Activated CD8-positive, alpha-beta T cell treated with anti-CD3 and anti-CD28 coated beads for 36 hours (primary cell): ENCODE results near the gene GPR55. TPM values are rescaled to one million over a fixed set of nuclear protein-coding genes. Genes with fewer than 3 reads are reported as not detected.

Source experiments
- ATAC-seq: fragments of 200-7000 bp; cut with Tn5 transposase; one replicate; pipeline ENCODE4 v1.10.0; 2021; ENCODE audit warnings: mild to moderate bottlenecking, moderate library complexity
- CTCF ChIA-PET: fragments of 350-600 bp; sonication (Branson Sonifier 250); formaldehyde crosslinking; loops from one replicate; lab custom pipeline; 2021; ENCODE audit warnings: antibody characterized with exemption; lab: Charles Lee
- POLR2A ChIA-PET: fragments of 350-600 bp; sonication (Branson Sonifier 250); formaldehyde crosslinking; loops from one replicate; lab custom pipeline; 2021; ENCODE audit warnings: antibody characterized with exemption; lab: Charles Lee
- DNase-seq: peaks from one replicate; pipeline ENCODE4 v3.0.0-alpha.2; 2020
- H3K27ac Mint-ChIP-seq: one replicate; pipeline ENCODE4 v1.8.0; 2021; ENCODE audit warnings: mild to moderate bottlenecking, mixed read lengths
- H3K27me3 Mint-ChIP-seq: one replicate; pipeline ENCODE4 v1.8.0; 2021; ENCODE audit warnings: mixed read lengths
- H3K36me3 Mint-ChIP-seq: one replicate; pipeline ENCODE4 v1.8.0; 2021; ENCODE audit warnings: low read depth, mixed read lengths
- H3K4me1 Mint-ChIP-seq: one replicate; pipeline ENCODE4 v1.8.0; 2021; ENCODE audit warnings: low read depth, mixed read lengths
- H3K4me3 Mint-ChIP-seq: one replicate; pipeline ENCODE4 v1.8.0; 2021; ENCODE audit warnings: mild to moderate bottlenecking, moderate library complexity, mixed read lengths
- H3K9me3 Mint-ChIP-seq: one replicate; pipeline ENCODE4 v1.8.0; 2021; ENCODE audit warnings: mixed read lengths
- intact Hi-C: fragments of 100-400 bp; cut with micrococcal nuclease; formaldehyde crosslinking; loops from one replicate; pipeline ENCODE4 v1.10.0; 2022
- total RNA-seq, 2 experiments: library from RNA; stranded (reverse); gene quantifications; one replicate each; pipeline ENCODE4 v1.2.3, GENCODE V29; 2021
- TF ChIP-seq, protein P1 (sequence below): fragments of 200-600 bp; IDR thresholded peaks from one replicate; pipeline ENCODE4 v1.8.0; 2022; ENCODE audit warnings: antibody characterized with exemption, mild to moderate bottlenecking

The GPR55 gene
- total RNA-seq, 2 experiments from 2014 or later = 5.0 to 5.3 TPM

DNA sequence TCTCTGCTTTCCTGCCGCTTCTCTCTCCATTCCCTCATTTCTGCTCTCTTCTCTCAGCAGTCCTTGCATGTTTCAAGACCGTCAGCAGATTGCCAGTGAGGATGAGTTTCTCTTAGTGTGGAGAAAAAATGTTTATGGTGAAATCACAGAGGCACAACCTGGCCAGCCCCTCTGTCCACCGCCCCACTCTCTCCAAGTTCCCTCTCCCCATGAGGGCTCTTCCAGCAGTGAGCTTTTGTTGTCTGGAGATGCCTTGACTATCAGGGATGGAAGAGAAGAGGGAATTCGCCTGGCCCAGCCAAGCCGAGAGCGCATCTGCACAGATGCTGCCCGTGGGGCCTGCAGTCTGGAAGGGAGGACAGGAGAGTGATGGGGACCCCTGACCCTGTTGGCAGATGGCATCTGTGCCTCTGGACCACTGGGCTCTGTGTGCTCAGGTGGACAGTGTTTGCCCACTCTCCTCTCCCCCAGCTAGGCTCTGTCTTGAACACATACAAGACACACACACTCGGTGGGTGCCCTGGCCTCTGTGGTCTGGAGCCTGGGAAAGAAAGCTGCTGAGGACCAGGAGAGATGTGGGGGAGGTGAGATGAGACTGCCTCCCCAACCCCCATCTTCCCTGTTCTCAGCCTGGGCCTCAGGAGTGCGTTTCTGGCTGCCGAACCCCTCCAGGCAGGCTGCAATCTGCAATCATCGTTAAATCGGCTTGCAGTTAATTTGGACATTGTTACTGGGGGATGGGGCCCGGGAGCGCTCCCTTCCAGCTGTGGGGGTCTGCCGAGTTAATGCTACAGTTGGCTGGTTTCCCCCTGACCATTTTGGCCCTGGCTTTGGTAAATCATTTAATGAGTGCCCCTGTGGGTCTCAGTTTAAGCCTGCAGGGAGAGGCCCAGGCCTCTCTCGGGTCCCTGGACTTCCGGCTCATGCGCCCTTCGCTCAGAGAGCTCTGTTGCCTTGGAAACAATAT lies 55.8 kb downstream of the GPR55 start:
- H3K27me3 Mint-ChIP-seq = no peaks in the 10 kb centered on the region
- H3K4me1 Mint-ChIP-seq = peaks cover 52% of the 10 kb centered on the region
- ATAC-seq = no peak
- no peak overlapping the region for H3K4me3 Mint-ChIP-seq
- no peak overlapping the region for H3K27ac Mint-ChIP-seq
- no peaks in the 10 kb centered on the region for H3K36me3 Mint-ChIP-seq
- CTCF ChIA-PET = interaction anchor here (1.5 to 2.3 kb wide), 3 partner anchors 9 to 115 kb away, joined by 4 to 7 read pairs (median 6); no protein-coding TSS in a partner anchor
- TF ChIP-seq, protein P1, sequence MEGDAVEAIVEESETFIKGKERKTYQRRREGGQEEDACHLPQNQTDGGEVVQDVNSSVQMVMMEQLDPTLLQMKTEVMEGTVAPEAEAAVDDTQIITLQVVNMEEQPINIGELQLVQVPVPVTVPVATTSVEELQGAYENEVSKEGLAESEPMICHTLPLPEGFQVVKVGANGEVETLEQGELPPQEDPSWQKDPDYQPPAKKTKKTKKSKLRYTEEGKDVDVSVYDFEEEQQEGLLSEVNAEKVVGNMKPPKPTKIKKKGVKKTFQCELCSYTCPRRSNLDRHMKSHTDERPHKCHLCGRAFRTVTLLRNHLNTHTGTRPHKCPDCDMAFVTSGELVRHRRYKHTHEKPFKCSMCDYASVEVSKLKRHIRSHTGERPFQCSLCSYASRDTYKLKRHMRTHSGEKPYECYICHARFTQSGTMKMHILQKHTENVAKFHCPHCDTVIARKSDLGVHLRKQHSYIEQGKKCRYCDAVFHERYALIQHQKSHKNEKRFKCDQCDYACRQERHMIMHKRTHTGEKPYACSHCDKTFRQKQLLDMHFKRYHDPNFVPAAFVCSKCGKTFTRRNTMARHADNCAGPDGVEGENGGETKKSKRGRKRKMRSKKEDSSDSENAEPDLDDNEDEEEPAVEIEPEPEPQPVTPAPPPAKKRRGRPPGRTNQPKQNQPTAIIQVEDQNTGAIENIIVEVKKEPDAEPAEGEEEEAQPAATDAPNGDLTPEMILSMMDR = no peak
- POLR2A ChIA-PET = no interaction called here
- no peaks in the 10 kb centered on the region for H3K9me3 Mint-ChIP-seq
- intact Hi-C loops = no loop called here
- DNase-seq = no peak

GRCh38 chr2:230868161-230868946 lies 56.7 kb downstream of the GPR55 start:
- ChIA-PET POLR2A (interaction anchor here (0.6 kb wide), 1 partner anchor 17 kb away, joined by 3 read pairs; no protein-coding TSS in a partner anchor), CTCF (interaction anchor here (0.8 to 4.0 kb wide), 5 partner anchors 7 to 119 kb away, joined by 3 to 18 read pairs (median 7); no protein-coding TSS in a partner anchor)
- DNase-seq = no peak
- Mint-ChIP-seq H3K4me3 (no peak overlapping the region), H3K27ac (no peak overlapping the region), H3K36me3 (no peaks in the 10 kb centered on the region), H3K27me3 (no peaks in the 10 kb centered on the region), H3K9me3 (no peaks in the 10 kb centered on the region), H3K4me1 (peaks cover 49% of the 10 kb centered on the region)
- ATAC-seq = no peak
- TF ChIP-seq, protein P1 = no peak
- intact Hi-C loops = no loop called here

GRCh38 chr2:230866756-230867523 lies 58.1 kb downstream of the GPR55 start:
- H3K4me1 Mint-ChIP-seq = peaks cover 46% of the 10 kb centered on the region
- H3K36me3 Mint-ChIP-seq = no peaks in the 10 kb centered on the region
- intact Hi-C loops = no loop called here
- CTCF ChIA-PET = interaction anchor here (0.9 to 4.0 kb wide), 11 partner anchors 9 to 190 kb away, joined by 3 to 18 read pairs (median 6); partner anchors contain the start of gene PSMD1
- H3K9me3 Mint-ChIP-seq = no peaks in the 10 kb centered on the region
- TF ChIP-seq, protein P1 = no peak
- no peaks in the 10 kb centered on the region for H3K27me3 Mint-ChIP-seq
- POLR2A ChIA-PET = interaction anchor here (0.8 to 1.2 kb wide), 2 partner anchors 9 to 12 kb away, joined by 3 to 8 read pairs; no protein-coding TSS in a partner anchor
- ATAC-seq = peak; percentile 22
- peak overlapping the region; percentile 56 for H3K27ac Mint-ChIP-seq
- DNase-seq = peak; percentile 76
- H3K4me3 Mint-ChIP-seq = peak overlapping the region; percentile 73

- intact Hi-C loops = no loop called here
- peaks cover 52% of the 10 kb centered on the region for H3K4me1 Mint-ChIP-seq
- DNase-seq = peak; percentile 61
- ChIA-PET CTCF (interaction anchor here (1.0 to 4.0 kb wide), 12 partner anchors 10 to 191 kb away, joined by 3 to 18 read pairs (median 6); partner anchors contain the start of gene PSMD1), POLR2A (interaction anchor here (0.8 to 1.2 kb wide), 3 partner anchors 9 to 12 kb away, joined by 3 to 8 read pairs (median 3); no protein-coding TSS in a partner anchor)
- H3K9me3 Mint-ChIP-seq = no peaks in the 10 kb centered on the region
- peak overlapping the region; percentile 63 for H3K27ac Mint-ChIP-seq
- ATAC-seq = no peak
- peaks cover 2% of the 10 kb centered on the region for H3K27me3 Mint-ChIP-seq
- no peaks in the 10 kb centered on the region for H3K36me3 Mint-ChIP-seq
- TF ChIP-seq, protein P1 = no peak
- H3K4me3 Mint-ChIP-seq = peak overlapping the region; percentile 73
Observed at GRCh38 chr2:230865766-230866755, 59.0 kb downstream of the GPR55 start.
